Stimulated activated CD8-positive, alpha-beta memory T cell treated with anti-CD3 and anti-CD28 coated beads, Interleukin-12 subunit alpha, Interleukin-12 subunit beta, amount 100 ng/mL, for 4 hours (primary cell): ENCODE measurements around the gene TM7SF2.
"Not testable (repeated sequence)": the region's sequence is repeated elsewhere in the genome, so short reads cannot be mapped to it uniquely, and the experiment has no call there.

Experiments used
- DNase-seq: peaks from one replicate; pipeline ENCODE4 v3.0.0-alpha.2; 2020; ENCODE audit warnings: low read depth

The TM7SF2 gene

DNA sequence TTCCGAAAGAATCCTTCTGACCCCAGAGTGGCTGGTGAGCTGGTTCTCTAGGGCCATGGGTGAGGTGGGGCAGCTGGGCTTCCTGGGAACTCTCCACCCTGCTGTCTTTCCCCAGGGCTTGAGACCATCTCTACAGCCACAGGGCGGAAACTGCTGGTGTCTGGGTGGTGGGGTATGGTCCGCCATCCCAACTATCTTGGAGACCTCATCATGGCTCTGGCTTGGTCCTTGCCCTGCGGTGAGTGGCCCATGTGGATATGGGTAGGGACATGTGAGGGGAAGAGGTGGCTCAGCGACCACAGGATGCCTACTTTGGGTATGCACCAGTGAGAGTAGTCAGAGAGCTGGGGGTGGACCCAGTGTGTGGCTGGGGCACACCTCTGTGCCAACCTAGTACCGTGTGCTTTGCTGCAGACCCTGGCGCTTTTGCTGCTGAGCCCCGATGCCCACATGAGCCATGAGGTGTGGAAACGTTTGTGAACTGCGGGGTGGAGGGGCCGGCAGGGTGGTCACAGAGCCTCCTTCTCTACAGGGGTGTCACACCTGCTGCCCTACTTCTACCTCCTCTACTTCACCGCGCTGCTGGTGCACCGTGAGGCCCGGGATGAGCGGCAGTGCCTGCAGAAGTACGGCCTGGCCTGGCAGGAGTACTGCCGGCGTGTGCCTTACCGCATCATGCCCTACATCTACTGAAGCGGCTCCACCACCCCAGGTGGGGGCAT is 3.9 kb downstream of the TM7SF2 start:
- DNase-seq, result no peak

DNA sequence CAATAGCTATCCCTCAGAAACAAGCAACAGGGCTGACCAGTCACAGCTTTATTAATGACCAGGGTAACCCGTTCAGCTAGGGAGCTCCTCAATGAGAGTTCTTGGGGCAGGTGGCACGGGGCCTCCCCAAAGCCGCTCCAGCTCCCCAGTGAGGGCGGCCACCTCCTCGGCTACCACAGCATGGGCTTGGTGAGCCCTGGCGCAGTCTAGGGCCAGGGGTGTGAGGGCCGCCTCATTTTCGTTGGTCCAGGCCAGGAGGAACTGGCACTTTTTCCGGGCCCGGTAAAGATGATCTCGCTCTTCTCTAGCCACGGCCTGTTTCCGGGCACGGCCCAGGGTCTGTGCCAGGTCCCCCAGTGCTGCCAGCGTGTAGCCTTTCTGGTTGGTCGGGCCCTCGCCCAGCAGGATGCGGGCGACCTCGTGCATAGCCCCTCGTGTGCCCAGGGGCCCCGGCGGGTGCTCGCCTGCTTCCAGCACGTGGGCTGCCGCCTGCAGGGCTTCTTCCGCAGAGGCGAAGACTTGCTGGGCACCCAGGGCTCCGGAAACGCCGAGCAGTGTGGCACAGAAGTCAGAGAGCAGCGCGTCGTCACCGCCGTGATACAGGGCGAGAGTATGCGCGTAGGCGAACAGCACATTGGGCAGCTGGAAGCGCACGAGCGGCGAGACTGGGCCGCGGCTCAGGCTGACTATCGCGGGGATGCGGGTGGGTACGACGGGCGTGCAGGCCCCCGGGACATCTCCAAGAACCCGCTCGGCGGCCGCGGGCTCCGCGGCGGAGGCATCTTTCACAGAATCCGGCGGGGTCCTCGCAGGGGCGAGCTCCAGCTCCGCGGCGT is 4.9 kb downstream of the TM7SF2 start:
- DNase-seq, result no peak

DNA sequence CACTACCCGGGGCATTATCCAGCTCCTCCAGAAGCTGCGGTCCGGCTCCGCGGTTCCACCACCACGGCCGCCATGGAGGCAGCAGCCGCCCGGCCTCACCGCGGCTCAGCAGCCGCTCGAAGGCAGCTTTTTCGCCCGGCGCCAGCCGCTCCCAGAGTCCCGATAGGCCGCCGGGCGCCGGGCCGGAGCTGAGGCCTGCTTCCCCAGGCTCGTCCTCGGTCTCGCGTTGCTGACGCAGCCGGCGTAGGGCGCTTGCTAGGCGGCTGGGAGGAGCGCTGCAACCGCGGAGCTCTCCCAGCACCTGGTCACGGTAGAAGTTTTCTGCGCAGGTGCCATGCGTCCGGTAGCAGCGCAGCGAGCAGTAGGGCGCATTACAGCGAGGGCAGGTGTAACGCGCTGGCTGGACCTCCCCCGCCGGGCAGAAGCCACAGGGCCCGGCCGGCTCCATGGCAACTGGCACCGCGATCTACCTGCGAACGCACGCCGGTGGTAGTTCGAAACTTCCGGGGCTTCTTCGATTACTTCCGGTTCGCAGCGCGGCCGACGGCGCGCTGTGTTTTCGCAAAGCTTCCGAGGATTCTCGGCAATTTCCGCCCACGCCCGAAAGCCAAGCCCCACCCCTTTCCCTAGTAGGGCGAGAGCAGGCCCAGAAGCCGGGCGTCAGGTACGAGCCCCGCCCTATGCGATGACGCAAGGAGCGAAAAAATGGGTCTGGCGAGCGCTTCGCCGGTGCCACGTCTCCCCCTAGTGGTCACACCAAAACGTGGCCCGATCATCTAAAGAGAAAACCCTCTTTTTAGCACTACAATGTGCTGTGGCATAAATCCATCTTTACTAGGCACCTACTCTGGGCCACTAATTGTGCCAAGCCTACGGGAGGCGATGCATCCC is 5.8 kb downstream of the TM7SF2 start, which contains the start of gene ZNHIT2:
ZNHIT2 (minus strand) TSS at position 496 of the 891 bp plus-strand sequence; CDS start at position 448, 48 bp downstream.
- peak; percentile 100 for DNase-seq

DNA sequence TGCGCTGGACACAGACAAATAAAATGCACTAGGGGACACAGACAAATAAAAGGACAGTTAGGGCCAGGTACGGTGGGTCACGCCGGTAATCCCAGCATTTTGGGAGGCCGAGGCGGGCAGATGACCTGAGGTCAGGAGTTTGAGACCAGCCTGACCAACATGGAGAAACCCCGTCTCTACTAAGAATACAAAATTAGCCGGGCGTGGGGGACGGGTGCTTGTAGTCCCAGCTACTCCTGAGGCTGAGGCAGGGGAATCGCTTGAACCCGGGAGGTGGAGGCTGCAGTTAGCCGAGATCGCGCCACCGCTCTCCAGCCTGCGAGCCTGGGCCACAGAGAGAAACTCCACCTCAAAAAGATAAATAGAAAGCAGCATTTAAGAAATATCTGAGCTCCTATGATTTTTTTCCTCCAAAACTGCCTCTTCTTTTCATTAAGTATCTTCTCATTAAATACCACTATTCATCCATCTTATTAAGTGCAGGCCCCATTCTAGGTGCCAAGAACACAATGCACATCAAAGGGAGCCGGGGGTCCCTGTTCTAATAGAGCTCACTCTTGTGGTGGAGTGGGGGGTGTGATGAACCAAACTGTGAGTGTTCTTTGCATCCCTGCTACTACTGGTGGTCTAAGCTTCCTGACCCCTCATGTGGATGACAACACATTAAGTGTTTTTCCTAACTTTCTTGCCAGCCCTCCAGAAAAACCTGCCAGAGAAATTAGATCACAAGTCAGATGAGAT is 6.6 kb downstream of the TM7SF2 start:
- no peak for DNase-seq

DNA sequence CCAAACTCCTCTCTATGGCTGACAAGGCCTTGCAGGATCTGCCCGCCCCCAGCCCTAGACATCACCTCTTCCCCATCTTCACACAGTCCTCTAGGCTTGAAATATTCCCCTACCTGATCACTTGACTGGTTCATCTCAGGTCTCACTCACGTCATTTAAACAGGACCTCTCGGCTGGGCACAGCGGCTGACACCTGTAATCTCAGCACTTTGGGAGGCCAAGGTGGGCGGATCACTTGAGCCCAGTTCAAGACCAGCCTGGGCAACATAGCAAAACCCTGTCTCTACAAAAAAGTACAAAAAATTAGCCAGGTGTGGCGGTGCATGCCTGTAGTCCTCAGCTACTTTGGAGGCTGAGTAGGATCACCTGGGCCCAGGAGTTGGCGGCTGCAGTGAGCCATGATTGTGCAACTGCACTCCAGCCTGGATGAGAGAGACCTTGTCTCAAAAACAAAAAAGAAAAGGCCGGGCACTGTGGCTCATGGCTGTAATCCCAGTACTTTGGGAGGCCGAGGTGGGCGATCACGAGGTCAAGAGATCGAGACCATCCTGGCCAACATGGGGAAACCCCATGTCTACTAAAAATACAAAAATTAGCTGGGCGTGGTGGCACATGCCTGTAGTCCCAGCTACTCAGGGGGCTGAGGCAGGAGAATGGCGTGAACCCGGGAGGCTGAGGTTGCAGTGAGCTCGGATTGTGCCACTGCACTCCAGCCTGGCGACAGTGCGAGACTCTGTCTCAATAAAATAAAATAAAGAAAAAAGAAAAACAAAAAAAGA is 7.4 kb downstream of the TM7SF2 start:
- DNase-seq, result not testable (repeated sequence)

DNA sequence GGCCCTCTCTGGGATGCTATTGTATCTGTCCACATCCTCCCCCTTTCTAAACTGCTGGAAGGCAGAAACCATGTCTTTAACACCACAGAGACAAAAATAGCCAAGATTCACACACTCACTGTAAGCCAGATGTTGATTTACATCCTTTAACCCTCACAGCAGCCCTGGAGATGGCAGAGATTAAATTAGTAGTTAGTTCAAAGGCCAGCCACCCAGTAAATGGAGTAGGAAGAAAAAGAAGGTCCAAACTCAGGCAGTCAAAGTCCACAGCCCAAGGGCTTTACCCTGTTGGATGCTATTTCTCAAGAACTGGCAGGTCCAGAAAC is 8.0 kb downstream of the TM7SF2 start:
- DNase-seq, result no peak

DNA sequence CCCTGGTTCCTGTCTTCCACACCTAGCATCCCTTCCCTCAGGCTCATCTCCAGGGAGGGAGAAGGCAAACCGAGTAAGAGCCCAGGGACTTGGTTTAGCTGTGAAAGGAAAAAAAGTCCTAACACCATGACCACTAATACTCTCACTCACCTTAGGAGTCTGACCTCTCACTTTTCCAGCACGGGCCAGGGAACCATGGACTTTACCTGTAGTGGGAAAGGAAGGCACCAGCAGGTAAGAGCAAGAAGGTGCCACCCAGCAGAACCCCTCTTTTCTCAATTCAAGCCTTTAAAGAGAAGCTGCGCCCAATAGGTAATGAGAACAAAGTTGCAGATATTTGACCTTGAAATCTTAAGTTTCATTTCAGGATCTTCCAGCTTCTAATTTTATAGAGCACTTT is 9.2 kb downstream of the TM7SF2 start:
- DNase-seq, result no peak

DNA sequence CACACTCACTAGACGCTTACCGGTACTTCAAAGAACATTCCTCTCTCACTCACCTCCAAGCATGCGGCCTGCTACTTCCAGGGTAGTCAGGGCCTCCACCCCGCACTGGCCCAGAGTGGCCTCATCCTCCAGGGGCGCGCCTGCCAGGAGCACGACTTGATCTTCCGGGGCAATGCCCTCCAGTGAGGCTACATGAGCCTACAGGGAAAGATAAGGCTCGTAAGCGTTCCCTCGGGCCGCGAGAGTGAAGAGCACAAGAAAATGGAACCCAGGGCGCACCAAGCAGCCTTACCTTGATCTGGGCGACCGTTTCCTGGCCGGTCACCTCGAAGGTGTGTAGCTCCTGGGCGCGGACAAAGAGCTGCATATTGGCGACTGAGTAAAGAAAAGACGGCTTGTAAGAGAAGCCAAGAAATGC is 9.8 kb downstream of the TM7SF2 start:
- DNase-seq, result no peak

DNA sequence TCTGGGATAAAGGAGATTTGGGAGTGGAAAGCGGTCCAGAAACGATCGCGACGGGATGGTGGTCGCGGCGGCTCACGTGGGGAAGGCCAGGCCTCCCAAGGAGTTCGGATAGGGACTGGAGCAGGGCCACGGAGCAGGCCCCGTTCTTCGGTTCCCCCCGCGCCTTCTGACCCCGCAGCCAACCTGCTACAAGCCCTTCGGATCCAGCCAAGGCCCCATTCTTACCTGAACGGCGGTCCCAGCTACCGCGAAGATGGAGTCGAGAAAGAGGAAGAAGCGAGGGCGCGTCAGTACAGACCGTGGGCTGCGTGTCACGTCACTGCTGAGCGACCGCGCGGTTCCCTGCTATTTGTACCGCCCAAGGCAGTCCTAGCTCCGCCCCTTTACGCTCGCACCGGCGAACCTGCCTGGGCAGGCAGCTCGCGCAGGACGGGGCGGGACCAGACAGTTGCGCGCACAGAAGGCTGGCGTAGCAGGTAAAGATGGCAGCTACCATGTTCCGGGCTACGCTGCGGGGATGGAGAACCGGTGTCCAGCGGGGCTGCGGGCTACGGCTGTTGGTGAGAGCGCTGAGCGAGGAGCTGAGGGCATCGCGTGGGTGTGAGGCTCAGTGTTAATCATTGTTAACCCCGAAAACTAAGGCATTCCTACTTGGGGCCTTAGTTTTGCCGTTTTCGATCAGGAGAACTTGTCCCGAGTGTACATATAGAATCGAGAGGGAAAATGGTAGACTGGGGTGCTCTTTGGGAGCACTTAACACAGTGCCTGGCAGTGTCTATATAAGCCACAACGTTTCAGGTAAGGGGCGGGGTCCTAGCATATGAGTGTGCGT is 10.4 kb downstream of the TM7SF2 start, which contains the start of the genes FAU and MRPL49:
FAU (minus strand) TSS at position 270 of the 832 bp plus-strand sequence. CDS start 321 bp downstream, outside the sequence.
MRPL49 (plus strand) TSS at position 457 of the 832 bp plus-strand sequence; CDS start at position 483, 26 bp downstream.
- DNase-seq, result peak; percentile 97

DNA sequence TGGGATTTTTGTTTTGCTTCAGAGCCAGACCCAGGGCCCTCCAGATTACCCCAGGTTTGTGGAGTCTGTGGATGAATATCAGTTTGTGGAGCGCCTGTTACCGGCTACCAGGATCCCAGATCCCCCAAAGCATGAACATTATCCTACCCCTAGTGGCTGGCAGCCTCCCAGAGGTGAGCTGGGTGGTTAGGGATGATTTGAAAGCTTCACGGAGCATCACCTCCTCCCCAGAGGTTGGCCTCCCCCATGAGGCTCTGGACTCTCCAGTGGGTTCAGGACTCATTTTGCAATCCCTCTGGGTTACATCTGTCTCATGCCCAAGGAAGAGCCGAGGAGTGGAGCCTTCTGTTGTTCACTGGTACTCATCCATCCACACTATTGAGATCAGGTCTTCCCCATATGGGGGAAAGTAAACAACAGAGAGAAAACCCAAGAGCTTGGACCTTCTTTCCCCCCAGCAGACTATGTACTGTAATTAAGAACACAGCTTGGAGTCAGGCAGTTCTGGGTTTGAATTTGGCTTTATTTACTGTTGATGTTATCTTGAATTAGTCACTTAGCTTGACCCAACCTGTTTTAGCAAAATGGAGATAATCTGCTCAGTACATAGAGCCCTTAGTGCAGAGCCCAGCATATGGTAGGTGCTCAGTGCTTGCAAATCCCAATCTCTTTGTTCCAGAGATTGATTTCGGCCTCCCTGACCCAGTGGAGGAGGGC is 13.0 kb downstream of the TM7SF2 start:
- DNase-seq, result no peak

DNA sequence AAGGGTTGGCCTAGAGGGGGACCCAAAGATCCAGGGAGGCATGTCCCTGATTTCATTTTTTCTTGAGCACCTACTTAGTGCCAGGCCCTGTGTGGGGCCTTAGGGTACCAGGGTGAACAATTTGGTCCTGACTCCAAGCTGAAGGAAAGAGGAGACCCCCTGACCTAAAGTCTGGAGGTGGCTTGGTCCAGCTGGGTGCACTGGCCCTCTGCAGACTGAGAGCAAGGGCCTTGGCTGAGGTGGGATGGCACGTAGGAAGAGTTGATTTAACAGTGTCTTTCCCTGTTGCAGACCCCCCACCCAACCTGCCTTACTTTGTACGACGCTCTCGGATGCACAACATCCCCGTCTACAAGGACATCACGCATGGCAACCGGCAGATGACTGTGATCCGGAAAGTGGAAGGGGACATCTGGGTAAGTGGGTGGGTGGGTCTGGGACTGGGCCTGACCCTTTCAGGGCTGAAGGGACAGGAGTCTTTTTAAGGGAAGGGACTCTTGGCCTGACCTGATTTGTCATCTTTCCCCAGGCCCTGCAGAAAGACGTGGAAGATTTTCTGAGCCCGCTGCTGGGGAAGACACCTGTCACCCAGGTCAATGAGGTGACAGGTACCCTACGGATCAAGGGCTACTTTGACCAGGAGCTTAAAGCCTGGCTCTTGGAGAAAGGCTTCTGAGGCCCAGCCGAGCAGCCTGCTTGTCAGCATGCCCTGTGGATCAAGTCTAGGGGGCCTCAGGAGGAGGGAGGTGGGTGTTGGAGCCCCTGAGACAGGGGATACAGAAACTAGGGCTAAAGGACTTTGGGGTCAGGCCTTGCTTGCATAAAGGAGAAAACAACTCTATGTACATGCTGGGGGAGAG is 13.8 kb downstream of the TM7SF2 start:
- DNase-seq, result no peak

DNA sequence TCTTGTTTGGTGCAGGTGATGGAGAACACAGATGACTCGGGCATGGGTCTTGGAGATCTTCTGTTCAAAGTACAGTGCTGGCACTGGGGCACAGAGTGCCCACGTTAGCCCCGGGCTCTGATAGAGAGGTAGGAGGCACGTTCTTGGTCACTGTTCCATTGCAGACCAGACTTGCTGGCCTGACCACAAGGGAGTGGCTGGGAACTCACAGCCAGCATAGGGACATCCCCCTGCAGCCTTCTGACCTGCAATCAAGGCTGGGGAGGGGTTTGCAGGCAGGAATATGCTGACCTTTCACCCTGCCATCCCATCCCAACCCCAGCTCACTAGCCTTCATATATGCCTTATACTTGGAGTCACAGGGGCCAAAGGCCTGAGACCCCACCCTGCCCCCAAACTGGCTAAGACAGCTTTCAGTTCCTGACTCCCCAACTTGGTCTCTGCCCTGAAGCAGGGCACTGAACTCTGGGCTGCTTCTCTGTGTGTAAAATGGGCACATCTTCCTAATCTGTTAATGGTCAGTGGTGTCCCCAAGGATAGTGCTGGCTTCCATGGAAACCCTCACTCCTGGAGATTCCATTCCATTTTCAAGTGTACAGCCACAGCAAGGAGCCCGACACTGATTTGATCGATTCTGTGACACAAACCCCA is 15.1 kb downstream of the TM7SF2 start:
- no peak for DNase-seq

DNA sequence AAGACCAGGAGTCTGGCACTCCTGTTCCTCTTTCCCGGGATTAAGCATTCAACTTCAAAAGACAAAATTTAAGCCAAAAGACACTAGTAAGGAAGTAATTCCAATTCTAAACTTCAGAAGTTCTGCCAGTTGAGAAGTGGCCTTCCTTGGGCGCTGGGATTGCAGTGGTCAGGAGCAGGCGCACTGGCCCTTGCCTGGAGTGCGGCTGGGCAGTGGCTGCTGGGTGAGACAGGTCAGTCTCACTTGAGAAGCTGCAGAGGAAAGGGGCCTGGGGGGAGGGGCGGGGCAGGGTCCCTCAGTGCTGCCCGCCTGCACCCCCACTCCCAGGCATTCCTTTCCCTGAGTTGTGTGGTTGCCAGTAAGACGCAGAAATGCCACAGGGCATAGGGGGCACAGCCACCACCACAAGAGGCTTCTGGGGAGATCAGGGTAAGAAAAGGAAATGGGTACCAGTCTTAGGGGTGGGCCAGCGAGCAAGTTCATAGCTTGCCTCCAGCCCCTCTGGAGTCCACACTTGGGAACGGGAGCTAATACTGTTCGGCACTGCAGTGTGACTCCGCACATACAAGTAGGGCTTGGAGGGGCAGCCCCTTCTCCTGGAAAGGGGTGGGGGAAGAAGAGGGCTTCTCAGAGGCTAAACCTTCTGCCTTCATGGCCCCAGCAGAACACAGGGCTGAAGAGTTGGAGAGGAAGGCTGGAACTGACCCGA is 16.0 kb downstream of the TM7SF2 start:
- DNase-seq, result no peak

DNA sequence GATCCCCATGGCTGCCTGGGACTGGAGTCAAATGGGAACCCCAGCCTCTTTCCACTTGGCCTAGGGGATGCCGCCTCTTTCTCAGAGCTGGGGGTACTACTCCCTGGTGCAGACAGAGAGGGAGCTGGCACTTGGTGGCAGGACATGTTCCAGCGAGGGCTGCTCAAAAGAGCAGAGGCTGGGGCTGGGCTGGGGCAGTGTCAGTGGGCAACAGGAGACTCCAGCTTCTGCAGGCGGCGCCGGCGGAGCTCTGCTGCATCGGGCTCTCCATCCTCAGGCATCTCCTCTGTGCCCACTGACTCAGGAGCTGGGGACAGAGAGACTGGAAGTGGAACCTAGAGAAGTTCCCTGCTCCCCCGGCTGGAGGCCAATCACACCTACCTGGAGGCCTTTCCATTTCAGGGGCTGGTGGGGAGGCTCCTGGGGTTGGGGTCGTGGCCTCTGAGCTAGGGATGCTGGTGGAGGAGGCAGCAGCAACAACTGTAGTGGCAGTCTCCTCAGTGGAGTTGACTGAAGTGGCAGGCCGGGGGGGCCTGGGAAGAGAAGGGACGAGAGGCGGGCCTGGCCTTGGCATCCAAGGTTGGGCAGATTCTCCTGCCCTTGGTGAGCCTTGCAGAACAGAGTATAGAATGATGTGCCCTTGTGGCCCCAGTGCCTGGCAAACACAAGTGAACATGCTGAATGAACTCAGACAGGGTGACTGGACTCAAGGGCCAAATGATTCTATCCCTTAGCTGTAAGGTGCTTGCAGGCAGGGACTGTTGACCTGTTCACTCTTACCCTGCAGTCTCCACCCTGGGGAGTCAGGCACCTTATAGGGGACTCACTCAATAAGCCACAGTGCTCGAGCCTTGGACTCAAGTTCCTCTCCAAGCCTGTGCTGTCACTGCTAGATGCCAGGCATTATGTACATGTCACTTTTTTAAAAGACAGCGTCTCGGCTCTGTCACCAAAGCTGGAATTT is 16.8 kb downstream of the TM7SF2 start:
- DNase-seq, result no peak

DNA sequence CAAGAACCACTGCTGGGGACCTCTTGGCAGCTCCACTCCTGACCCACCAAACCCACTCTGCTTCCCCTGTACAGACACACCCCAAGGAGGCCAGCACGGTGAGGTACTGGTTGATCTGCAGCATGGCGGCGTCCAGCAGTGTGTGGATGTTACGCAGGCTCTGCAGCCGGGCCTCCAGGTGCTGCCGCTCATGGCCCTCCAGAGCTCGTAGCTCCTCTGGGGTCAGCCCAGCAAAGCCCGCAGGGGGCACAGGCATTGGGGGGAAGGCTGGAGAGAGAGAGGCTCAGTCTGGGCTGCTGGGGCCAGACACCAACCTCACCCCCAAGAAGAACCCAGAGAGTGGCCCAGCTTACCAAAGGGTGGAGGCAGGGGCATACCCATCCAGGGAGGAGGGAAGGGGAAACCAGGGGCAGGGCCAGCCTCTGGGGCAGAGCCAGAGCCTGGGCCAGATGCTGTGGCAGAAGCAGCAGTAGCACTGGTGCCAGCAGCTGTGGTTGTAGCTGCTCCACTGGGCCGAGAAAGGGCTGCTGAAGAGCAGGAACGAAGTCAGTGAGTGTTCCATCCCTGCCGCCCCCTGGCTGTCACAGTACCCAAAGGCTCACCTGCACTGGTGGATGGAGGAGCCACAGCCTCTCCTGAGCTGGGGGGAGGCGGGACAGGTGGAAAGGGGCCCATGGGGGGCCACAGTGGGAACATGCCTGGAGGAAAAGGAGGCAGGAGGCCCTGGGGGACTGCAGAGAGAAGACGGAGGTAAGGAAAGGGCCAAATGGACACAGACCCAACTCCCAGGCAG is 18.2 kb downstream of the TM7SF2 start:
- no peak for DNase-seq
